Measurements from ENCODE around the gene PNPLA1.
"Not testable (repeated sequence)": the region's sequence is repeated elsewhere in the genome, so short reads cannot be mapped to it uniquely, and the experiment has no call there.

The PNPLA1 gene

DNA sequence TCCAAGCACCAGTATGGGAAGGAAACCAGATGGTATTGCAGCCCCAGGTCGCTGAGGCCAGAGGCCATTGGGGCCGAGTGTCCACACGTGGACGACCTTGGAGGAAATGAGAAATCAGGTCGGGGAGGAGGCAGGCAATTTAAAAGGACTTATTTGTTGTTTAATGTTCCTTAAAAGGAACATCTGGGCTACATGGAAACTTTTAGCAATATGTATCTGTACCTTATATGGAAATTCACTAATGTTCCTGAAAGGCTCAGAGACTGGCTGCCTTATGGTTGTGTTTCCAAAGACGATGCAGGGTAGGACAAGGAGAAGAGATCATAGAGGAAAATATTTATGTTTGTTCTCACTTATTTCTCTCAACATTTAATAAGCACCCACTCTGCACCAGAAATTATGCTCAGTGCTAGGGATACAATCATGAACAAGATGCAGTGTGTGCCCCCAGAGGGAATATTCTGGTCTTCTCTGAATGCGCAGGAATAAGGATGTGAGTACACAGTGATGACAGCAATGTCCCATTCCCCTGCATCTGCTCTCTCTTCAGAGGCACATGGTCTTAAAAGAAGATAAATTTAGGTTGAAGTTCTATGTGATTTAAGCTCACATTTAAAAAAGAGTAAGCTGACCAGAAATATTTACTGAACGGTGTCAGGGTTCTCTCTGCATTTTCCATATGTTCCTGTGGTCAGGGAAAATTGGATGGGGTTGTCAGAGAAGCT lies 63.5 kb downstream of the PNPLA1 start:
- H3K27ac ChIP-seq (ENCODE audit: low read depth, low read length): no peak overlapping the region

DNA sequence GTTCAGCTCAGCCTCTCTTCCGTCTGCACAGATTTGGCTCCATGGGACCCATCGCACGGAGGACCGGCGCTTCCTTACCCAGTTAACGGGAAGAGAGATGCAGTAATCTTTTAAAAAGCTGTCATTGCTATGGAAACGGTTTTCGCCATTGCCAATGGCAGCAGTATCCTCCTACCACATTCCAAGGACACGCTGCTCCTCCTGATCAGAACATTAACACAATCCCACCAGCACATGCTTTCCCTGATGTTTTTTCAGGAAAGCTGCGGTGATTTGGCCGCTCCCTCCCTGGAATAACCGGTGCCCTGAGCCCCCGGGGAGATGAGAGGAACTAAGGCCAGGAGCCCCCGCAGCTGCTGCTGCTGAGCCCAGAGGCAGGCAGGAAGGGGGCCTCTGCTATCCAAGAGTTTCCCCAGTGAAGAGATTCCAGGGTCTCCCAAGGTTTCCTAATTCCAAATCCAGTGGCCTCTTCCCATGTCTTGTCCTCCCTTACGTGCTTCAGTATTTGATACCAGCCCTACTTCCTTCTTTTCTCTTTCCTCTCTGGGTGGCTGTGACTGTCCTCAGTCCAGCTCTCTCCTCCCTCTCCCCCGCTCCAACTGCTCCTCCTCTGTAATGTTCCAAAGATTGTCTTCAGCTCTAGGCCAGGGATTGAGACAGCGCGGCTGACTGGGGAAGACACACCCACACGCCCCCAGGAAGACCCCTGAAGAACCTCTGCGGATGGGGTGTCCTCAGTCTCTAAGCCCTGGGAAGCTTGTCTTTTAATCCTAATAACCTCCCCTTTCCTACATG lies 64.3 kb downstream of the PNPLA1 start:
- Histone ChIP-seq H3K27ac (ENCODE audit: low read depth, low read length) (peak overlapping the region; percentile 40), H3K36me3 (ENCODE audit: control insufficient read depth in 1 of 2, insufficient read depth in 2 of 2, low read length in 2 of 2) (peaks cover 0 to 7% of the 10 kb centered on the region in 2 donors), H3K9ac (ENCODE audit: low read depth in 1 of 2, low read length in 2 of 2) (peak overlapping the region; percentile 15 to 72), H3K4me3 (ENCODE audit: low read depth in 1 of 2, low read length in 2 of 2) (peak overlapping the region; percentile 56 to 67), H3K4me1 (ENCODE audit: control insufficient read depth in 1 of 2, insufficient read depth in 2 of 2, low read length in 2 of 2) (peaks cover 25 to 26% of the 10 kb centered on the region in 2 donors), H3K9me3 (ENCODE audit: control insufficient read depth in 1 of 2, low read length in 2 of 2) (no peaks in the 10 kb centered on the region), H3K27me3 (ENCODE audit: control insufficient read depth in 1 of 2, insufficient read depth in 2 of 2, low read length in 2 of 2) (no peaks in the 10 kb centered on the region)

More for the DNA sequence above, 63.5 kb downstream of the PNPLA1 start:
- H3K9ac ChIP-seq (ENCODE audit: low read depth in 1 of 2, low read length in 2 of 2): peak overlapping the region in 1 of 2 donors; percentile 72
- peaks cover 18 to 20% of the 10 kb centered on the region in 2 donors for H3K4me1 ChIP-seq (ENCODE audit: control insufficient read depth in 1 of 2, insufficient read depth in 2 of 2, low read length in 2 of 2)
- no peaks in the 10 kb centered on the region for H3K27me3 ChIP-seq (ENCODE audit: control insufficient read depth in 1 of 2, insufficient read depth in 2 of 2, low read length in 2 of 2)
- H3K9me3 ChIP-seq (ENCODE audit: control insufficient read depth in 1 of 2, low read length in 2 of 2): no peaks in the 10 kb centered on the region
- H3K4me3 ChIP-seq (ENCODE audit: low read depth in 1 of 2, low read length in 2 of 2): peak overlapping the region in 1 of 2 donors; percentile 67
- peaks cover 0 to 10% of the 10 kb centered on the region in 2 donors for H3K36me3 ChIP-seq (ENCODE audit: control insufficient read depth in 1 of 2, insufficient read depth in 2 of 2, low read length in 2 of 2)

GRCh38 chr6:36334832-36335459 lies 65.1 kb downstream of the PNPLA1 start:
- H3K36me3 ChIP-seq (ENCODE audit: control insufficient read depth in 1 of 2, insufficient read depth in 2 of 2, low read length in 2 of 2): peaks cover 0 to 5% of the 10 kb centered on the region in 2 donors
- peak overlapping the region; percentile 77 for H3K27ac ChIP-seq (ENCODE audit: low read depth, low read length)
- H3K27me3 ChIP-seq (ENCODE audit: control insufficient read depth in 1 of 2, insufficient read depth in 2 of 2, low read length in 2 of 2): no peaks in the 10 kb centered on the region
- peak overlapping the region; percentile 56 to 67 for H3K4me3 ChIP-seq (ENCODE audit: low read depth in 1 of 2, low read length in 2 of 2)
- no peaks in the 10 kb centered on the region for H3K9me3 ChIP-seq (ENCODE audit: control insufficient read depth in 1 of 2, low read length in 2 of 2)
- peak overlapping the region; percentile 38 to 72 for H3K9ac ChIP-seq (ENCODE audit: low read depth in 1 of 2, low read length in 2 of 2)
- peaks cover 33 to 34% of the 10 kb centered on the region in 2 donors for H3K4me1 ChIP-seq (ENCODE audit: control insufficient read depth in 1 of 2, insufficient read depth in 2 of 2, low read length in 2 of 2)

- Histone ChIP-seq H3K9me3 (ENCODE audit: control insufficient read depth in 1 of 2, low read length in 2 of 2) (no peaks in the 10 kb centered on the region), H3K9ac (ENCODE audit: low read depth in 1 of 2, low read length in 2 of 2) (peak overlapping the region; percentile 38 to 72), H3K27ac (ENCODE audit: low read depth, low read length) (peak overlapping the region; percentile 77), H3K4me3 (ENCODE audit: low read depth in 1 of 2, low read length in 2 of 2) (peak overlapping the region; percentile 56 to 67), H3K4me1 (ENCODE audit: control insufficient read depth in 1 of 2, insufficient read depth in 2 of 2, low read length in 2 of 2) (peaks cover 38 to 39% of the 10 kb centered on the region in 2 donors), H3K27me3 (ENCODE audit: control insufficient read depth in 1 of 2, insufficient read depth in 2 of 2, low read length in 2 of 2) (no peaks in the 10 kb centered on the region), H3K36me3 (ENCODE audit: control insufficient read depth in 1 of 2, insufficient read depth in 2 of 2, low read length in 2 of 2) (no peaks in the 10 kb centered on the region)
Observed at GRCh38 chr6:36335465-36336207, 65.8 kb downstream of the PNPLA1 start.

- H3K27me3 ChIP-seq (ENCODE audit: control insufficient read depth in 1 of 2, insufficient read depth in 2 of 2, low read length in 2 of 2): no peaks in the 10 kb centered on the region
- H3K4me1 ChIP-seq (ENCODE audit: control insufficient read depth in 1 of 2, insufficient read depth in 2 of 2, low read length in 2 of 2): peaks cover 38 to 42% of the 10 kb centered on the region in 2 donors
- H3K27ac ChIP-seq (ENCODE audit: low read depth, low read length): peak overlapping the region; percentile 77
- H3K4me3 ChIP-seq (ENCODE audit: low read depth in 1 of 2, low read length in 2 of 2): peak overlapping the region; percentile 56 to 67
- H3K36me3 ChIP-seq (ENCODE audit: control insufficient read depth in 1 of 2, insufficient read depth in 2 of 2, low read length in 2 of 2): no peaks in the 10 kb centered on the region
- peak overlapping the region; percentile 38 to 72 for H3K9ac ChIP-seq (ENCODE audit: low read depth in 1 of 2, low read length in 2 of 2)
- no peaks in the 10 kb centered on the region for H3K9me3 ChIP-seq (ENCODE audit: control insufficient read depth in 1 of 2, low read length in 2 of 2)
Observed at GRCh38 chr6:36336208-36336710, 66.4 kb downstream of the PNPLA1 start.

- Histone ChIP-seq H3K9me3 (ENCODE audit: control insufficient read depth in 1 of 2, low read length in 2 of 2) (no peaks in the 10 kb centered on the region), H3K27me3 (ENCODE audit: control insufficient read depth in 1 of 2, insufficient read depth in 2 of 2, low read length in 2 of 2) (no peaks in the 10 kb centered on the region), H3K36me3 (ENCODE audit: control insufficient read depth in 1 of 2, insufficient read depth in 2 of 2, low read length in 2 of 2) (no peaks in the 10 kb centered on the region), H3K9ac (ENCODE audit: low read depth in 1 of 2, low read length in 2 of 2) (peak within 1 kb of the TSS; percentile 38 to 72), H3K4me1 (ENCODE audit: control insufficient read depth in 1 of 2, insufficient read depth in 2 of 2, low read length in 2 of 2) (peaks cover 38 to 42% of the 10 kb centered on the region in 2 donors), H3K27ac (ENCODE audit: low read depth, low read length) (peak within 1 kb of the TSS; percentile 77), H3K4me3 (ENCODE audit: low read depth in 1 of 2, low read length in 2 of 2) (peak within 1 kb of the TSS; percentile 56 to 67)
Observed at GRCh38 chr6:36336779-36337241, 67.0 kb downstream of the PNPLA1 start, which contains the start of gene BNIP5. Gene BNIP5 (minus strand): TSS chr6:36336888. CDS start chr6:36330690, 6,198 bp downstream.

DNA sequence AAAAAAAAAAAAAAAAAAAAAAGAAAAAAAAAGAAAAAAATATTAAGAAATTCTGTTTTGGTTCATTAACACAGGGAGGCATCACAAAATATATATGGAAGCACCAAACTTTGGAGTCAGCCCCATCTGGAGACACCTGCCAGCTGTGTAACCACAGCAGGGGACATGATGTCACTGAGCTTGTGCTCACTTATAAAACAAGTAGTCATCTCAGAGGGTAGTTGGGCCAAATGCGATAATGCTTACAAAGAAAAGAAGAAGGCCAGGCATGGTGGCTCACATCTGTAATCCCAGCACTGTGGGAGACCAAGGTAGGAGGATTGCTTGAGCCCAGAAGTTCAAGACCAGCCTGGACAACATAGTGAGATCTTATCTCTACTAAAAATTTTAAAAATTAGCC lies 68.0 kb downstream of the PNPLA1 start:
- H3K9ac ChIP-seq (ENCODE audit: low read depth in 1 of 2, low read length in 2 of 2): no peak overlapping the region
- H3K4me1 ChIP-seq (ENCODE audit: control insufficient read depth in 1 of 2, insufficient read depth in 2 of 2, low read length in 2 of 2): peaks cover 38 to 42% of the 10 kb centered on the region in 2 donors
- no peak overlapping the region for H3K4me3 ChIP-seq (ENCODE audit: low read depth in 1 of 2, low read length in 2 of 2)
- H3K27ac ChIP-seq (ENCODE audit: low read depth, low read length): no peak overlapping the region
- no peaks in the 10 kb centered on the region for H3K9me3 ChIP-seq (ENCODE audit: control insufficient read depth in 1 of 2, low read length in 2 of 2)
- no peaks in the 10 kb centered on the region for H3K27me3 ChIP-seq (ENCODE audit: control insufficient read depth in 1 of 2, insufficient read depth in 2 of 2, low read length in 2 of 2)
- no peaks in the 10 kb centered on the region for H3K36me3 ChIP-seq (ENCODE audit: control insufficient read depth in 1 of 2, insufficient read depth in 2 of 2, low read length in 2 of 2)

GRCh38 chr6:36338223-36338622 lies 68.4 kb downstream of the PNPLA1 start:
- peaks cover 38 to 42% of the 10 kb centered on the region in 2 donors for H3K4me1 ChIP-seq (ENCODE audit: control insufficient read depth in 1 of 2, insufficient read depth in 2 of 2, low read length in 2 of 2)
- H3K9me3 ChIP-seq (ENCODE audit: control insufficient read depth in 1 of 2, low read length in 2 of 2); H3K27me3 ChIP-seq (ENCODE audit: control insufficient read depth in 1 of 2, insufficient read depth in 2 of 2, low read length in 2 of 2); H3K36me3 ChIP-seq (ENCODE audit: control insufficient read depth in 1 of 2, insufficient read depth in 2 of 2, low read length in 2 of 2); H3K4me3 ChIP-seq (ENCODE audit: low read depth in 1 of 2, low read length in 2 of 2); H3K9ac ChIP-seq (ENCODE audit: low read depth in 1 of 2, low read length in 2 of 2); H3K27ac ChIP-seq (ENCODE audit: low read depth, low read length): not testable (repeated sequence)

DNA sequence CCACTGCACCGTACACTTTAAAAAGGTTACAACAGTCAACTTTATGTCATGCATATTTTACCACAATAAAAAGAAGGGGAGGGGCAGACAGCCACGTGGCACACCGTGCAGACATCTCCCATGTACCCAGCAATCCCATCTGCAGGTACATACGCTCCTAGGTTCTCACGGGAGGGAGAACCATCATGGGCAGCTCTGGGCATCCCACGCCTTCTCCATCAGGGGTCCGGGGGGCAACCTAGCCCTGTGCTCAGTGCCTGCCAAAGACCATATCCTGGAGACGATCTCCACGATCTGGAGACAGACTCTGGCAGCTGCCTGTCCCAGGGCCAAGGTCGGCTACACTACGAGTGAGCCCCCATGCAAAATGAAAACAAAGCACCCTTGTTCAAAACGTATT lies 69.3 kb downstream of the PNPLA1 start:
- Histone ChIP-seq H3K4me1 (ENCODE audit: control insufficient read depth in 1 of 2, insufficient read depth in 2 of 2, low read length in 2 of 2) (peaks cover 34 to 35% of the 10 kb centered on the region in 2 donors), H3K9ac (ENCODE audit: low read depth in 1 of 2, low read length in 2 of 2) (peak overlapping the region in 1 of 2 donors; percentile 34), H3K36me3 (ENCODE audit: control insufficient read depth in 1 of 2, insufficient read depth in 2 of 2, low read length in 2 of 2) (no peaks in the 10 kb centered on the region), H3K27ac (ENCODE audit: low read depth, low read length) (no peak overlapping the region), H3K27me3 (ENCODE audit: control insufficient read depth in 1 of 2, insufficient read depth in 2 of 2, low read length in 2 of 2) (no peaks in the 10 kb centered on the region), H3K4me3 (ENCODE audit: low read depth in 1 of 2, low read length in 2 of 2) (no peak overlapping the region), H3K9me3 (ENCODE audit: control insufficient read depth in 1 of 2, low read length in 2 of 2) (no peaks in the 10 kb centered on the region)
